ENCODE measurements around the gene CACNA1A.

Gene CACNA1A

GRCh38 chr19:13506471-13506820 is at the start of gene CACNA1A:
Gene CACNA1A (minus strand): TSS chr19:13506479. CDS start chr19:13506224, 255 bp downstream.
- Histone ChIP-seq H3K9ac (ENCODE audit: low read length) (no peak within 1 kb of the TSS), H3K27me3 (replicated peaks; ENCODE audit: insufficient read depth, low read length) (peaks cover 73% of the 10 kb centered on the region), H3K9me3 (replicated peaks; ENCODE audit: insufficient read depth, low read length) (no peaks in the 10 kb centered on the region), H3K9me2 (replicated peaks; ENCODE audit: insufficient read depth, low read length) (no peaks in the 10 kb centered on the region), H3F3A (ENCODE audit: insufficient read depth, low read length) (no peaks in the 10 kb centered on the region), H3K79me2 (ENCODE audit: low read length) (no peaks in the 10 kb centered on the region), H3K4me3 (ENCODE audit: low read length) (no peak within 1 kb of the TSS), H3K4me2 (ENCODE audit: low read depth, low read length) (no peak within 1 kb of the TSS), H2AFZ (ENCODE audit: low read length) (no peak within 1 kb of the TSS), H3K27ac (ENCODE audit: low read length) (no peak within 1 kb of the TSS), H4K20me1 (ENCODE audit: insufficient read depth, low read length) (no peaks in the 10 kb centered on the region), H3K4me1 (ENCODE audit: low read length) (no peaks in the 10 kb centered on the region), H3K36me3 (replicated peaks; ENCODE audit: insufficient read depth, low read length) (no peaks in the 10 kb centered on the region)
- TF ChIP-seq CTCF (IDR thresholded peaks at IDR 0.05; ENCODE audit: low read length) (no peak), EZH2phosphoT487 (IDR thresholded peaks at IDR 0.05; ENCODE audit: low read length) (no peak), EZH2 (optimal IDR thresholded peaks at IDR 0.05; ENCODE audit: low read depth, low read length) (no peak)
- no peak for DNase-seq

GRCh38 chr19:13554506-13555240 is 48.4 kb upstream of the CACNA1A start:
- no peaks in the 10 kb centered on the region for H3K79me2 ChIP-seq (ENCODE audit: low read length)
- no peaks in the 10 kb centered on the region for H3K36me3 ChIP-seq (replicated peaks; ENCODE audit: insufficient read depth, low read length)
- no peak overlapping the region for H3K9ac ChIP-seq (ENCODE audit: low read length)
- no peaks in the 10 kb centered on the region for H3F3A ChIP-seq (ENCODE audit: insufficient read depth, low read length)
- no peak overlapping the region for H3K27ac ChIP-seq (ENCODE audit: low read length)
- no peak for DNase-seq
- H3K4me2 ChIP-seq (ENCODE audit: low read depth, low read length): no peak overlapping the region
- TF ChIP-seq CTCF (IDR thresholded peaks at IDR 0.05; ENCODE audit: low read length) (no peak), EZH2phosphoT487 (IDR thresholded peaks at IDR 0.05; ENCODE audit: low read length) (no peak), EZH2 (optimal IDR thresholded peaks at IDR 0.05; ENCODE audit: low read depth, low read length) (no peak)
- H3K9me3 ChIP-seq (replicated peaks; ENCODE audit: insufficient read depth, low read length): no peaks in the 10 kb centered on the region
- no peak overlapping the region for H3K4me3 ChIP-seq (ENCODE audit: low read length)
- H3K9me2 ChIP-seq (replicated peaks; ENCODE audit: insufficient read depth, low read length): no peaks in the 10 kb centered on the region
- H3K27me3 ChIP-seq (replicated peaks; ENCODE audit: insufficient read depth, low read length): peaks cover 84% of the 10 kb centered on the region
- H3K4me1 ChIP-seq (ENCODE audit: low read length): no peaks in the 10 kb centered on the region
- H4K20me1 ChIP-seq (ENCODE audit: insufficient read depth, low read length): no peaks in the 10 kb centered on the region
- H2AFZ ChIP-seq (ENCODE audit: low read length): no peak overlapping the region

GRCh38 chr19:13553880-13554400 is 47.7 kb upstream of the CACNA1A start:
- no peak for DNase-seq

More at GRCh38 chr19:13553880-13554400, 47.7 kb upstream of the CACNA1A start:
- Histone ChIP-seq H3K9me3 (replicated peaks; ENCODE audit: insufficient read depth, low read length) (no peaks in the 10 kb centered on the region), H3K36me3 (replicated peaks; ENCODE audit: insufficient read depth, low read length) (no peaks in the 10 kb centered on the region), H3K79me2 (ENCODE audit: low read length) (no peaks in the 10 kb centered on the region), H3K27ac (ENCODE audit: low read length) (no peak overlapping the region), H3K27me3 (replicated peaks; ENCODE audit: insufficient read depth, low read length) (peaks cover 87% of the 10 kb centered on the region), H3F3A (ENCODE audit: insufficient read depth, low read length) (no peaks in the 10 kb centered on the region), H3K4me2 (ENCODE audit: low read depth, low read length) (no peak overlapping the region), H4K20me1 (ENCODE audit: insufficient read depth, low read length) (no peaks in the 10 kb centered on the region), H2AFZ (ENCODE audit: low read length) (no peak overlapping the region), H3K9me2 (replicated peaks; ENCODE audit: insufficient read depth, low read length) (no peaks in the 10 kb centered on the region), H3K4me1 (ENCODE audit: low read length) (no peaks in the 10 kb centered on the region), H3K9ac (ENCODE audit: low read length) (no peak overlapping the region), H3K4me3 (ENCODE audit: low read length) (no peak overlapping the region)
- TF ChIP-seq EZH2phosphoT487 (IDR thresholded peaks at IDR 0.05; ENCODE audit: low read length): no peak
- no peak for TF ChIP-seq CTCF (IDR thresholded peaks at IDR 0.05; ENCODE audit: low read length)
- TF ChIP-seq EZH2 (optimal IDR thresholded peaks at IDR 0.05; ENCODE audit: low read depth, low read length): no peak

Data from MM.1S (cell line).